IMR-90 (cell line): ENCODE data around the gene SLC44A1. TPM values are rescaled to one million over a fixed set of nuclear protein-coding genes. Genes with fewer than 3 reads are reported as not detected.

ENCODE experiments used
- ATAC-seq: fragments of 200-7000 bp; cut with Tn5 transposase; 2 replicates; pipeline ENCODE4 v1.9.1; 2020; ENCODE audit warnings: low read depth, mild to moderate bottlenecking, moderate library complexity
- BruUV-seq: library from RNA; stranded (reverse); fragments of 400-500 nt; replicated peaks from 2 replicates; lab custom pipeline; 2021; lab: Mats Ljungman, UMichigan
- CTCF ChIA-PET: fragments of 300-600 bp; formaldehyde crosslinking; extraction: SDS; loops from one replicate; lab custom pipeline; 2021; ENCODE audit warnings: antibody characterized with exemption; lab: Yijun Ruan, JAX
- POLR2A ChIA-PET: fragments of 300-600 bp; sonication (Branson Sonifier 250); formaldehyde crosslinking; loops from one replicate; lab custom pipeline; 2022; ENCODE audit warnings: antibody characterized with exemption; ENCODE audit not compliant: unreplicated experiment; lab: Charles Lee
- DNase-seq: peaks from one replicate; pipeline ENCODE4 v3.0.0; 2013
- H2AFZ ChIP-seq: replicated peaks from 2 replicates; pipeline ENCODE3; 2013; ENCODE audit warnings: low read length, mild to moderate bottlenecking; ENCODE audit not compliant: poor library complexity
- H2AK5ac ChIP-seq: 2 replicates; pipeline ENCODE4 v1.6.1; 2013; ENCODE audit warnings: low read depth, low read length, inconsistent platforms
- H2AK9ac ChIP-seq: replicated peaks from 2 replicates; pipeline ENCODE3; 2013; ENCODE audit warnings: mild to moderate bottlenecking, low read depth, low read length, moderate library complexity; ENCODE audit not compliant: poor library complexity
- H2BK120ac ChIP-seq: 2 replicates; pipeline ENCODE4 v1.6.1; 2013; ENCODE audit warnings: low read depth, low read length, inconsistent platforms
- H2BK15ac ChIP-seq: 3 replicates; pipeline ENCODE4 v1.6.1; 2013; ENCODE audit warnings: low read depth, low read length, inconsistent platforms
- H2BK20ac ChIP-seq: 2 replicates; pipeline ENCODE4 v1.6.1; 2013; ENCODE audit warnings: low read depth, mild to moderate bottlenecking, inconsistent platforms, low read length, moderate library complexity
- H2BK5ac ChIP-seq: 2 replicates; pipeline ENCODE4 v1.6.1; 2013; ENCODE audit warnings: mild to moderate bottlenecking, low read depth, low read length, inconsistent platforms; ENCODE audit not compliant: poor library complexity, severe bottlenecking
- H3K14ac ChIP-seq: replicated peaks from 2 replicates; pipeline ENCODE4 v1.6.1; 2013; ENCODE audit warnings: low read depth, low read length, inconsistent platforms
- H3K18ac ChIP-seq: 2 replicates; pipeline ENCODE4 v1.6.1; 2013; ENCODE audit warnings: low read depth, low read length, control low read depth
- H3K23ac ChIP-seq: 2 replicates; pipeline ENCODE4 v1.6.1; 2013; ENCODE audit warnings: low read depth, low read length, inconsistent platforms
- H3K27ac ChIP-seq: 2 replicates; pipeline ENCODE4 v1.5.1; 2013; ENCODE audit warnings: mild to moderate bottlenecking, control low read depth, low read length; ENCODE audit not compliant: insufficient read depth
- H3K27me3 ChIP-seq: 2 replicates; pipeline ENCODE4 v1.6.1; 2013; ENCODE audit warnings: low read length; ENCODE audit not compliant: control insufficient read depth, insufficient read depth
- H3K36me3 ChIP-seq: 2 replicates; pipeline ENCODE4 v1.6.1; 2013; ENCODE audit warnings: low read length, mixed read lengths; ENCODE audit not compliant: control insufficient read depth, insufficient read depth
- H3K4ac ChIP-seq: 2 replicates; pipeline ENCODE4 v1.6.1; 2013; ENCODE audit warnings: low read depth, low read length, inconsistent platforms
- H3K4me1 ChIP-seq: 2 replicates; pipeline ENCODE4 v1.6.1; 2013; ENCODE audit warnings: low read length, mixed read lengths; ENCODE audit not compliant: control insufficient read depth, insufficient read depth
- H3K4me2 ChIP-seq: 2 replicates; pipeline ENCODE4 v1.6.1; 2013; ENCODE audit warnings: low read depth, mild to moderate bottlenecking, control low read depth, low read length, moderate library complexity
- H3K4me3 ChIP-seq: 2 replicates; pipeline ENCODE4 v1.5.1; 2013; ENCODE audit warnings: low read depth, mild to moderate bottlenecking, control low read depth, low read length, moderate library complexity; ENCODE audit not compliant: insufficient read depth
- H3K56ac ChIP-seq: 2 replicates; pipeline ENCODE4 v1.6.1; 2013; ENCODE audit warnings: low read length, inconsistent platforms; ENCODE audit not compliant: insufficient read depth; ENCODE audit errors: extremely low read depth
- H3K79me1 ChIP-seq, 2 experiments: 2 replicates each; pipeline ENCODE4 v1.6.1; 2013; ENCODE audit warnings: low read length in 2 of 2, inconsistent platforms in 1 of 2, low read depth in 1 of 2
- H3K9ac ChIP-seq: 2 replicates; pipeline ENCODE4 v1.6.1; 2013; ENCODE audit warnings: low read depth, low read length, control low read depth
- H3K9me1 ChIP-seq: 2 replicates; pipeline ENCODE4 v1.6.1; 2013; ENCODE audit warnings: low read length, inconsistent platforms; ENCODE audit not compliant: insufficient read depth
- H3K9me3 ChIP-seq: 2 replicates; pipeline ENCODE4 v1.6.1; 2013; ENCODE audit warnings: low read length; ENCODE audit not compliant: control insufficient read depth, insufficient read depth
- H4K20me1 ChIP-seq: 2 replicates; pipeline ENCODE4 v1.6.1; 2013; ENCODE audit warnings: low read length, inconsistent platforms; ENCODE audit not compliant: insufficient read depth
- H4K5ac ChIP-seq: 2 replicates; pipeline ENCODE4 v1.6.1; 2013; ENCODE audit warnings: mild to moderate bottlenecking, low read depth, low read length, control low read depth
- H4K8ac ChIP-seq, 2 experiments: 2 replicates each; pipeline ENCODE4 v1.6.1; 2013; ENCODE audit warnings: low read depth in 2 of 2, low read length in 2 of 2, control low read depth in 1 of 2, inconsistent platforms in 1 of 2
- H4K91ac ChIP-seq: 2 replicates; pipeline ENCODE4 v1.6.1; 2013; ENCODE audit warnings: low read depth, low read length, inconsistent platforms; ENCODE audit not compliant: insufficient read depth
- FOS ChIP-seq: fragments of 150-350 bp; IDR thresholded peaks from 2 replicates; pipeline ENCODE4 v1.6.1; 2016; ENCODE audit warnings: low read depth, low read length
- WGBS, 2 experiments: methylation state at CpG; one replicate each; pipeline versions ENCODE4 v1.1.5 to v1.1.7; 2013; ENCODE audit warnings: missing lambda C conversion rate in 2 of 2; ENCODE audit not compliant: insufficient read length in 1 of 2; ENCODE audit errors: extremely low coverage in 2 of 2; 5-methylcytosine and 5-hydroxymethylcytosine counted together
- dilution Hi-C: fragments of 300-500 bp; cut with HindIII; formaldehyde crosslinking; loops from one replicate; pipeline ENCODE4 v1.14.3; 2018; ENCODE audit warnings: low sequenced_read_pairs; ENCODE audit not compliant: unreplicated experiment
- in situ Hi-C: fragments of 300-500 bp; cut with MboI; formaldehyde crosslinking; loops from 3 replicates; pipeline ENCODE4 v1.14.3; 2019; ENCODE audit warnings: low sequenced_read_pairs, inconsistent platforms, mixed read lengths
- intact Hi-C: fragments of 100-400 bp; cut with micrococcal nuclease; formaldehyde crosslinking; loops from 2 replicates; pipeline ENCODE4 v1.10.0; 2022
- polyA plus RNA-seq, 3 experiments: library from polyadenylated mRNA; depleted of rRNA; stranded (reverse); fragments of >200 nt; gene quantifications; 2 replicates each; pipeline ENCODE4 v1.2.3, GENCODE V29; 2012; ENCODE audit warnings: low replicate concordance in 1 of 3
- total RNA-seq: library from RNA; depleted of rRNA; stranded (reverse); fragments of >200 nt; gene quantifications from 2 replicates; pipeline ENCODE4 v1.2.3, GENCODE V29; 2012

SLC44A1 gene
- total and polyA plus RNA-seq, 2 of the 4 experiments (the other 2 are of a cell fraction), result 5.2 to 21.7 TPM

- dilution Hi-C loops, result no loop called here
- Histone ChIP-seq H3K56ac (no peak overlapping the region), H2BK20ac (no peak overlapping the region), H2BK5ac (no peak overlapping the region), H4K8ac (no peak overlapping the region), H4K20me1 (no peaks in the 10 kb centered on the region), H3K36me3 (no peaks in the 10 kb centered on the region; the same call in 1 of the 2 replicates), H3K4me1 (peaks cover 3% of the 10 kb centered on the region), H3K4me3 (no peak overlapping the region), H3K18ac (no peak overlapping the region), H3K9me3 (no peaks in the 10 kb centered on the region), H4K91ac (no peak overlapping the region), H2BK120ac (no peak overlapping the region), H4K5ac (no peak overlapping the region), H2AFZ (no peak overlapping the region), H3K79me1 (no peaks in the 10 kb centered on the region), H3K27ac (no peak overlapping the region), H3K9ac (no peak overlapping the region), H2AK9ac (no peak overlapping the region), H2AK5ac (no peak overlapping the region), H2BK15ac (no peak overlapping the region), H3K27me3 (no peaks in the 10 kb centered on the region), H3K23ac (no peak overlapping the region), H3K4ac (no peak overlapping the region), H3K14ac (no peak overlapping the region), H3K4me2 (no peak overlapping the region), H3K9me1 (no peaks in the 10 kb centered on the region)
- POLR2A ChIA-PET, result no interaction called here
- CTCF ChIA-PET, result interaction anchor here (1.2 kb wide), 1 partner anchor 12 kb away, joined by 5 read pairs; no protein-coding TSS in a partner anchor
- DNase-seq (no peak), ATAC-seq (no peak)
- in situ Hi-C loops, result loop anchor here (25.0 kb wide), 1 partner anchor 96 kb away; no protein-coding TSS in a partner anchor
- no peak for TF ChIP-seq FOS
- BruUV-seq, result no TSS peak
- no CpG with 5 or more reads among the region's 3 CpGs for whole genome bisulfite sequencing, 2 experiments
- intact Hi-C loops, result no loop called here
Observed at GRCh38 chr9:105390871-105391270, 146.4 kb downstream of the SLC44A1 start.
